Stimulated activated CD8-positive, alpha-beta memory T cell treated with anti-CD3 and anti-CD28 coated beads, Interleukin-7, amount 100 ng/mL, for 1 hour (primary cell): ENCODE measurements around the gene DDAH2.

Source experiments
- DNase-seq, 2 donors: peaks; one replicate each; pipeline ENCODE4 v3.0.0-alpha.2; 2020; ENCODE audit warnings: low read depth in 2 of 2

Gene DDAH2

DNA sequence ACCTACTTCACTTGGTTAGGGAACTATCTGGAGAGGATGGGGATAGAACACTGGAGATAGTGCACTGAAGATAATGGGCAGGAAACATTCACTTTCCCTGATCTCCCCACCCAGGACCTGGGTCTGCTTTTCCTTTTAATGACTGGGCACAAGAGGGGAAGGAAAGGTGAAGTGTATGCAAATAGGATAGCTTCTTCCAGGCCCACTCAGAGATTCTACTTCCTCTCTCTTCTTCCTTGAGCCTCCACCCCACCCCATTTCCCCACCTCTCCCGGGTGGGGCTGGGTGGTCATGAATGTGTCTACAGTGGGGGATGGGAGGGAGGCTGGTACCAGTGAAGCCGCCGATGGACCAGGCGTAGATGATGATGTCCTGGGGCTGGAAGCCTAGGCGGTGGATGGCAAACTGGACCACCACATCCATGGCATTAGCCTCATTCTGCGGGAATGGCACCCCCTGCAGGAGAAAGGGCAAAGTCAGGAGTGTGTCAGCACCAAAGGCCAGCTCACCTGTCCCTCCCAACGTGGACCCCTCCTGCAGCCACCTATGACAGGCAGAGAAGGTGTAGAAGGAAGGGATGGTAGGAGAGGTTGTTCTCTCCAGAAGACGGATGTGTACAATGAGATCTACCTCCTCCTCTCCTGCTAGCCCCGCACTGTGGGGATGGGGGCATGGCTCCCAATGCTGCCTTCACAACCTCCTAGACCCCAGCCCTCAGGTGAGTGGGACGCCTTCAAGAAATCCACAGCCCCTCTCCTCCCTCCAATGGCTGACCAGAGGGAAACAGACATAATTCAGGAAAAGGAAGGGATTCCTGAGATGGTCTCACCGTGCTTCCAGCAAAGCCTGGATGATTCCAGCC, 39.6 kb downstream of the DDAH2 start:
- no peak for DNase-seq

GRCh38 chr6:31687860-31688693, 41.0 kb downstream of the DDAH2 start:
- DNase-seq, result no peak

GRCh38 chr6:31687321-31687720, 41.8 kb downstream of the DDAH2 start:
- no peak for DNase-seq

DNA sequence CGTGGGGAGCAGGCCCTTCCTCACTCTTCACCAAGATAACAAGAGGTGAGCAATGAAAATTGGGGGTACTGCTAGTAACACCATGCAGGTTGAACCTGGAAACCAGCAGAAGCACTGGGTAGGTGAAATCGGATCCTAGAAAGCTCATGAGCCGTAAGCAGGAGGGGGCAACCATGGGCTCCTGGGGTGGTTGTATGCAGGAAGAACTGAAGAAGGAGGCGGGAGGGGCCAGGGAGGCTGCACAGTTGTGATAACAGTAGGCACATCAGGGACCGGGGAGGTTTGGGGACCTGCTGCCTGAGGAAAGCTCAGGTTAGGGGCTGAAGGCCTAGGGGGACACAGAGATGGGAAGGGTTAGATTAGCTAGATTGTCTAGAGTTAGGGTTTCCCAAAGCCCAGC, 42.6 kb downstream of the DDAH2 start:
- DNase-seq, result no peak

GRCh38 chr6:31683591-31683990, 45.5 kb downstream of the DDAH2 start:
- DNase-seq, result no peak

DNA sequence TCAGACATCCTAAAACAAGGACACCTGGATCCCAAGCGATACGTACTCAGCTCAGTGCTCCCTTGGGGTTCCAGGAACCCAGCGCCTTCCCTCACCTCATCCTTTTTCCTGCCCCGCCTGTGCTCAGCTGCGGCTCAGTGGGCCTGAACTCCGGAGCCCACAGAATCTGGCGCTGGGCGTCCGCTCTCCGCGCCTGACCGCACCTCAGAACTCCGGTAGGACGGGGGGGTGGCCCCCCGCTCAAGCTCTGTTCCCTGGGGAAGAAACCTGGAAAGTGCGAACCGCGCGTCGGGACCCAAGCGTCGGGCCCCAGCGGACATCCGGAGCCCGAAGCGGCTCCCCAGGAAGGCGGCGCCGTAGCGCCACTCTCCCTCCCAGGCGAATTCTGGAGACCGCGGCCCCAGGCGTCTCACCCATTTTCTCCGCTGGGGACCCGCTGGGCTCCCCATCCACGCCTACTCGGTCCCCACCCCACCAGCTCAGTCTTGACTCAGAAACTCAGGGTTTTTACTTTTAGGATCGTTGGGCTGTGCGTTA, 47.9 kb downstream of the DDAH2 start:
- no peak for DNase-seq

- DNase-seq, result no peak
Measured at GRCh38 chr6:31680226-31681134, 48.6 kb downstream of the DDAH2 start, which contains the start of gene LY6G5C. Gene LY6G5C, minus strand, starts transcription at chr6:31681067. Its CDS starts 694 bp downstream, at chr6:31680373.

- DNase-seq, result no peak
Measured at GRCh38 chr6:31677955-31678354, 51.1 kb downstream of the DDAH2 start.
